Measurements from ENCODE around the gene CYP4A22. TPM values are rescaled to one million over a fixed set of nuclear protein-coding genes. Genes with fewer than 3 reads are reported as not detected.

The CYP4A22 gene
- total and polyA plus RNA-seq, 9 of the 15 experiments (the other 6 are each of a cell fraction or from before 2014, with no cell fraction given): 0.07 TPM; not detected in 8

GRCh38 chr1:47180603-47181094 lies 43.4 kb downstream of the CYP4A22 start (continued):
- TF ChIP-seq E2F4 (CRISPR knock-in tag; IDR thresholded peaks at IDR 0.05; ENCODE audit: low read depth) (no peak), NUFIP1 (IDR thresholded peaks at IDR 0.05; ENCODE audit: partially characterized antibody) (no peak), ZNF133 (CRISPR knock-in tag; IDR thresholded peaks at IDR 0.05) (peak; percentile 28; the same call in 1 of the 2 replicates), SAFB (IDR thresholded peaks at IDR 0.05; ENCODE audit: borderline replicate concordance, low read depth, low read length) (no peak), SMARCB1 (IDR thresholded peaks at IDR 0.05; ENCODE audit: insufficient read length, low read depth) (no peak), ZNF507 (tag; conservative IDR thresholded peaks at IDR 0.05) (no peak), ZNF134 (CRISPR knock-in tag; conservative IDR thresholded peaks at IDR 0.05) (no peak), CGGBP1 (CRISPR knock-in tag; IDR thresholded peaks at IDR 0.05) (no peak), RBM17 (IDR thresholded peaks at IDR 0.05; ENCODE audit: borderline replicate concordance, low read depth, low read length) (no peak), TSC22D4 (tag; IDR thresholded peaks at IDR 0.05) (no peak), VEZF1 (CRISPR knock-in tag; IDR thresholded peaks at IDR 0.05) (no peak), MBD2 (IDR thresholded peaks at IDR 0.05; ENCODE audit: borderline replicate concordance, low read depth) (no peak), POLR2G (IDR thresholded peaks at IDR 0.05; ENCODE audit: low read depth, low read length) (no peak), NKRF (IDR thresholded peaks at IDR 0.05; ENCODE audit: borderline replicate concordance) (peak; percentile 82; the same call in 1 of the 2 replicates), ARID3A (IDR thresholded peaks at IDR 0.05; ENCODE audit: borderline replicate concordance, low read depth, low read length) (no peak), SIN3A (IDR thresholded peaks at IDR 0.05; ENCODE audit: borderline replicate concordance in 2 of 2, control insufficient read depth in 1 of 2, low read depth in 2 of 2, low read length in 2 of 2) (no peak), THAP7 (CRISPR knock-in tag; IDR thresholded peaks at IDR 0.05) (no peak)

All from K562 (cell line).